GM21529 (cell line): Measurements from ENCODE around the gene LMOD1.
"Not testable (repeated sequence)": the region's sequence is repeated elsewhere in the genome, so short reads cannot be mapped to it uniquely, and the experiment has no call there.

Experiments used
- ATAC-seq: cut with Tn5 transposase; IDR thresholded peaks from one replicate; pipeline ENCODE4 v1.9.1; 2021; ENCODE audit not compliant: unreplicated experiment

LMOD1 gene

DNA sequence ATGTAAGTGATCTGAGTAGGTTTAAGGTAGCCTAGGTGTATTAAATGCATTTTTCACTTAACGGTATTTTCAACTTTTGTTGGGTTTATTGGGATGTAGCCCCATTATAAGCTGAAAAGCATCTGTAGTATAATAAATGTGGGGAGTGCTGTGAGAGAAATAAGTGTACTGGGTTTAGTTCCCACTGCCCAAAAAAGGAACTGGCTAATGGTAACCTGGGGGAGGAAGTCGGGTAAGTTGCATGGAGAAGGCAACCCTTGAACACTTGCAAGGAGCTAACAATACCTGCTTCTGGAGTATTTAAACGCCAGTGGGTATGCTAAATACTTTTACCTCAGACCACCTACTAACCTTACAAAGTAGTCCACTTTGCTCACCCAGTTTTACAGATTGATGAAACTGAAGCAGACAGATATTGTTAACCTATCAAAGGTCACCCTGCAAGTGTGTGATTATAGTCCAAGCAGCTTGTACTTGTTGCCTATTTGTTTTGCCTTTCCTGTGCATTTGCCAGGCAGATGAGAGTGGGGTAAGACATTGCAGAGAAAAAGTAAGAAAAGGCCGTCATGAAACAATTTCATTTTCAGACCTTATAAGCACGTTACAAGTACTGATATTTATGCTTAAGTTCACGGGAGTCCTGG lies 65.3 kb downstream of the LMOD1 start:
- no peak for ATAC-seq

GRCh38 chr1:201877877-201878401 lies 68.4 kb downstream of the LMOD1 start:
- no peak for ATAC-seq

- ATAC-seq = no peak
Measured at GRCh38 chr1:201876148-201876818, 70.1 kb downstream of the LMOD1 start.

DNA sequence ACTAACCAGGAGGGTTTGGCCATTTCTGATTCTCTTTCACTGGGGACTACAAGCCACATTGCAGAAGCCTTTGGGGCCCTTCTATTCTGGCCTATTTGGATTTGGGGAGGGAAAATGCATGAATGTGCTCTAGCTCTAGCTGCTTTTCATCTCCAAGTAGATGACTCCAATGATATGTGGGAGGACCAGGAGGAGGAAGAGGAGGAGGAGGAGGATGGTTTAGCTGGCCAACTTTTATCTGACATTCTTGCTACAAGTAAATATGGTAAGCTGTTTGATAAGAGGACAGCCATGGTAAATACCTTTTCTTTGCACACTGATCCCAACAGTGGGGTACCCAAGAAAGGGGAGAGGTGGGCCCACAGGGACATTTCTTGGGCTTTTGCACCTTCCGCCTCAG lies 71.7 kb downstream of the LMOD1 start:
- no peak for ATAC-seq

DNA sequence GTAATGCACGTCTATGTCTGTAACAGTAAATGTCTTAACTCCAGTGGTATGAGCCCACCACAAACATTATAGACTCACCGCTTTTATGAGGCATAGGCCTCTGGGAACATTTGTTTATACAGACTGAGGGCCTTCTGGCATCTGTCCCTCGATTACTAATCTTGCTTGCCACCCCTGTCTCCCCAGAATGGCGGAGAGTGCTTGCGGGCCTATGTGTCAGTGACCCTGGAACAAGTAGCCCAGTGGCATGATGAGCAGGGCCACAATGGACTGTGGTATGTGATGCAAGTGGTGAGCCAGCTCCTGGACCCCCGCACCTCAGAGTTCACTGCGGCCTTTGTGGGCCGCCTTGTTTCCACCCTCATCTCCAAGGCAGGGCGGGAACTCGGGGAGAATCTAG lies 76.0 kb downstream of the LMOD1 start:
- ATAC-seq = no peak

- ATAC-seq = no peak
Measured at GRCh38 chr1:201861448-201861847, 84.9 kb downstream of the LMOD1 start.

GRCh38 chr1:201859424-201859823 lies 86.9 kb downstream of the LMOD1 start:
- ATAC-seq = no peak

GRCh38 chr1:201856722-201857121 lies 89.6 kb downstream of the LMOD1 start:
- not testable (repeated sequence) for ATAC-seq

DNA sequence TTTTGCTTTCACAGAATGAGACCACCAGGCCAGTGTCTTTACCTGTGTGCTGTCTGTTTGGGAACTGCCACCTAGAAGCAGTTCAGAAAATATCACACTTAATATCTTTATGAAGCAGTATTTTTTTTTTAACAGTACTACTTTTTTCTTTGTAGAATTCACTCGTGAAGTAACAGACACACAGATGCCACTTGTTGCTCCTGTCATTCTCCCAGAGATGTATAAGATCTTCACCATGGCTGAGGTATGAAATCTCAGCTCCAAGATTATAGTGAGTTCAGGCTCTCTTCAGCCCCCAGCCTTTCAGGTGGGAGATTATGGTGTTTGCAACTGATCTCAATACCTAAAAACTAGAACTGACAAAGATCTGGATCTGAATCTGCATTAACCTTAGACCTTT lies 94.4 kb downstream of the LMOD1 start:
- ATAC-seq = no peak

- no peak for ATAC-seq
Measured at GRCh38 chr1:201850053-201850397, 96.3 kb downstream of the LMOD1 start.

- ATAC-seq = no peak
Measured at GRCh38 chr1:201849372-201850052, 96.8 kb downstream of the LMOD1 start.

DNA sequence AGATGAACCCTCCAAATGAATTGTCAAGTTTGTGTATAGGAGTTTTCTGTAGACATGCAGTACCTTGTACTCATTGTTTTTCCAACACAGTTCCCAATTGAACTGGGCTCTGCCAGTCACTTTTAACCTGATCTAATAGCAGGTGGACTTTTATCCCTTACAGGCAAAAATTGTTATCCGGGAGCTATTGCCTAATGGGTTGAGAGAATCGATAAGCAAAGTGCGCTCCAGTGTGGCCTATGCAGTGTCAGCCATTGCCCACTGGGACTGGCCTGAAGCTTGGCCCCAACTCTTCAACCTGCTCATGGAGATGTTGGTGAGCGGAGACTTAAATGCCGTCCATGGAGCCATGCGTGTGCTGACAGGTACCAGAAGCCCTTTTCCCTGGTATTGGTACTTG lies 98.1 kb downstream of the LMOD1 start:
- no peak for ATAC-seq

GRCh38 chr1:201847150-201847549 lies 99.2 kb downstream of the LMOD1 start:
- ATAC-seq = no peak
